Mesenchymal stem cell (in vitro differentiated cells and primary cell): Measurements from ENCODE around the gene ADIPOQ.

Source experiments
- DNase-seq: peaks from one replicate; pipeline ENCODE4 v3.0.0-alpha.2; 2013
- H2AFZ ChIP-seq: one replicate; pipeline ENCODE4 v1.6.1; 2013; ENCODE audit warnings: low read depth, mild to moderate bottlenecking, control low read depth, inconsistent platforms, low read length, moderate library complexity
- H2AK5ac ChIP-seq: 2 replicates; pipeline ENCODE4 v1.6.1; 2013; ENCODE audit warnings: low read length, moderate library complexity, mild to moderate bottlenecking, inconsistent platforms; ENCODE audit not compliant: severe bottlenecking
- H2BK120ac ChIP-seq: one replicate; pipeline ENCODE4 v1.6.1; 2013; ENCODE audit warnings: low read depth, mild to moderate bottlenecking, inconsistent platforms, low read length, moderate library complexity
- H2BK12ac ChIP-seq, 2 experiments: one replicate each; pipeline ENCODE4 v1.6.1; 2013; ENCODE audit warnings: inconsistent platforms in 2 of 2, low read length in 2 of 2, mild to moderate bottlenecking in 2 of 2, moderate library complexity in 2 of 2, control low read depth in 1 of 2
- H2BK15ac ChIP-seq: one replicate; pipeline ENCODE4 v1.6.1; 2013; ENCODE audit warnings: mild to moderate bottlenecking, low read depth, inconsistent platforms; ENCODE audit not compliant: poor library complexity, severe bottlenecking
- H2BK5ac ChIP-seq: 2 replicates; pipeline ENCODE4 v1.6.1; 2013; ENCODE audit warnings: low read depth, mild to moderate bottlenecking, low read length, control low read depth, inconsistent platforms; ENCODE audit not compliant: poor library complexity, severe bottlenecking
- H3K14ac ChIP-seq, 2 experiments: one replicate each; pipeline ENCODE4 v1.6.1; 2013; ENCODE audit warnings: inconsistent platforms in 2 of 2, low read length in 2 of 2, control low read depth in 1 of 2, mild to moderate bottlenecking in 1 of 2, moderate library complexity in 1 of 2
- H3K18ac ChIP-seq, 2 experiments: one replicate each; pipeline ENCODE4 v1.6.1; 2013; ENCODE audit warnings: inconsistent platforms in 2 of 2, low read length in 2 of 2, control low read depth in 1 of 2, low read depth in 1 of 2, mild to moderate bottlenecking in 1 of 2
- H3K23ac ChIP-seq, 2 experiments: one replicate each; pipeline ENCODE4 v1.6.1; 2013; ENCODE audit warnings: inconsistent platforms in 2 of 2, low read length in 2 of 2, mild to moderate bottlenecking in 2 of 2, moderate library complexity in 2 of 2, control low read depth in 1 of 2
- H3K27ac ChIP-seq: 2 replicates; pipeline ENCODE4 v1.5.1; 2013; ENCODE audit warnings: mild to moderate bottlenecking, moderate library complexity, low read length, control low read depth, inconsistent platforms; ENCODE audit not compliant: poor library complexity, severe bottlenecking
- H3K27me3 ChIP-seq, 2 experiments: 2 replicates each; pipeline versions ENCODE4 v1.6.1 to v1.7.0; 2013; ENCODE audit warnings: low read length in 2 of 2, mild to moderate bottlenecking in 2 of 2, moderate library complexity in 2 of 2, control low read depth in 1 of 2, inconsistent platforms in 1 of 2; ENCODE audit not compliant: control insufficient read depth in 1 of 2, insufficient read depth in 1 of 2
- H3K36me3 ChIP-seq, 2 experiments: 2 replicates each; pipeline versions ENCODE4 v1.6.1 to v1.7.0; 2013; ENCODE audit warnings: low read length in 2 of 2, control low read depth in 1 of 2, inconsistent platforms in 1 of 2, low read depth in 1 of 2, mild to moderate bottlenecking in 1 of 2; ENCODE audit not compliant: insufficient read depth in 2 of 2, control insufficient read depth in 1 of 2
- H3K4ac ChIP-seq, 2 experiments: one replicate each; pipeline ENCODE4 v1.6.1; 2013; ENCODE audit warnings: inconsistent platforms in 2 of 2, low read length in 2 of 2, mild to moderate bottlenecking in 2 of 2, moderate library complexity in 2 of 2, control low read depth in 1 of 2, low read depth in 1 of 2
- H3K4me1 ChIP-seq: 2 replicates; pipeline ENCODE4 v1.6.1; 2013; ENCODE audit warnings: low read depth, low read length, control low read depth; ENCODE audit not compliant: control insufficient read depth, insufficient read depth
- H3K4me2 ChIP-seq: 2 replicates; pipeline ENCODE4 v1.6.1; 2013; ENCODE audit warnings: low read length, mild to moderate bottlenecking, inconsistent platforms; ENCODE audit not compliant: poor library complexity, severe bottlenecking
- H3K4me3 ChIP-seq, 2 experiments: 2 replicates each; pipeline versions ENCODE4 v1.5.1 to v1.7.0; 2013; ENCODE audit warnings: low read length in 2 of 2, mild to moderate bottlenecking in 2 of 2, control low read depth in 1 of 2, low read depth in 1 of 2; ENCODE audit not compliant: insufficient read depth in 1 of 2
- H3K79me1 ChIP-seq: replicated peaks from 2 replicates; pipeline ENCODE4 v1.6.1; 2013; ENCODE audit warnings: mild to moderate bottlenecking, control low read depth, low read length, inconsistent platforms; ENCODE audit not compliant: poor library complexity, severe bottlenecking
- H3K9ac ChIP-seq: 2 replicates; pipeline ENCODE4 v1.7.0; 2013; ENCODE audit warnings: mild to moderate bottlenecking, low read length, moderate library complexity
- H3K9me3 ChIP-seq: 2 replicates; pipeline ENCODE4 v1.7.0; 2013; ENCODE audit warnings: mild to moderate bottlenecking, low read length; ENCODE audit not compliant: control insufficient read depth
- H4K8ac ChIP-seq: one replicate; pipeline ENCODE4 v1.6.1; 2013; ENCODE audit warnings: inconsistent platforms, mild to moderate bottlenecking, low read length, moderate library complexity
- H4K91ac ChIP-seq: one replicate; pipeline ENCODE4 v1.6.1; 2013; ENCODE audit warnings: mild to moderate bottlenecking, low read length, inconsistent platforms
- WGBS: methylation state at CpG from one replicate; pipeline ENCODE4 v1.1.7; 2013; ENCODE audit warnings: mixed read lengths; 5-methylcytosine and 5-hydroxymethylcytosine counted together

The ADIPOQ gene

DNA sequence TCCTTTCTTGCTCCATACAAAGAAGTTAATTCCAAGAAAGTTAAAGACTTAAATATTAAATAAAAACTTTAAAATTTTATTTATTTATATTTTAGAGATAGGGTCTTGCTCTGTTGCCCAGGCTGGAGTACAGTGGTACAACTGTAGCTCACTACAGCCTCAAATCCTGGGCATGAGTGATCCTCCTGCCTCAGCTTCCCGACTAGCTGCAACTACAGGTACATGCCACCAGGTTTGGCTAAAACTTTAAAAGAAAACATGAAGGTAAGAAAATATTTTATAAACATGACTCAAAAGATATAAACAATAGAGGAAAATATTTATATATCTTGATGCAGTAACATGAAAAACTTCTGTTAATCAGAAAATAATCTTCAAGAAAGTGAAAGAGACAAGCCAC is 33.2 kb downstream of the ADIPOQ start:
- Histone ChIP-seq H3K4me3 (no peak overlapping the region), H2BK120ac (no peak overlapping the region), H2AFZ (no peak overlapping the region), H3K9ac (no peak overlapping the region), H3K4me2 (no peak overlapping the region), H2BK15ac (no peak overlapping the region), H3K18ac (no peak overlapping the region), H4K8ac (no peak overlapping the region), H3K27ac (no peak overlapping the region), H3K79me1 (no peaks in the 10 kb centered on the region), H2BK12ac (no peak overlapping the region), H2BK5ac (no peak overlapping the region), H3K14ac (no peak overlapping the region), H4K91ac (no peak overlapping the region), H3K4me1 (no peaks in the 10 kb centered on the region), H3K27me3 (no peaks in the 10 kb centered on the region), H3K23ac (no peak overlapping the region), H3K9me3 (no peaks in the 10 kb centered on the region), H3K4ac (no peak overlapping the region), H3K36me3 (no peaks in the 10 kb centered on the region), H2AK5ac (no peak overlapping the region)
- WGBS, result no CpG with 5 or more reads among the region's 1 CpG
- no peak for DNase-seq

DNA sequence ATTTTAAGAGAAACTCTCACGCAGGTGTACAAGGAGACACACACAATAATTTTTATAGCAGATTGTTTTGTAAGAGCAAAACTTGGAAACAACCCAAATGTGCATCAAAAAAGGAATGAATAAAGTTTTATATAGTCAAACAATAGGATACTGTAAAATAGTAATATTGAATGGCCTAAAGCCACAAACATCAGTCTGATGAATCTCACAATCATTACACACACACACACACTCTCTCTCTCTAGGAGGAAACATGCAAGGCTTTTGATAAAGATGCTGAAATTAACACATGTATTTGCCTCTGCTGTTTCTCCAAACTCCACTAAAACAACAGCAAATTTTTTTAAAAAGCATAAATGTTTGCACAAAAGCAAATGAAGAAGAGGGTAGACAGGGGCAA is 37.3 kb downstream of the ADIPOQ start:
- Histone ChIP-seq H3K27ac (no peak overlapping the region), H3K4ac (no peak overlapping the region), H3K18ac (no peak overlapping the region), H3K9me3 (no peaks in the 10 kb centered on the region), H2AFZ (no peak overlapping the region), H2BK15ac (no peak overlapping the region), H4K8ac (no peak overlapping the region), H3K4me2 (no peak overlapping the region), H3K4me1 (peaks cover 3% of the 10 kb centered on the region), H2BK5ac (no peak overlapping the region), H3K79me1 (no peaks in the 10 kb centered on the region), H2AK5ac (no peak overlapping the region), H3K4me3 (no peak overlapping the region), H3K27me3 (no peaks in the 10 kb centered on the region), H3K23ac (no peak overlapping the region), H3K9ac (no peak overlapping the region), H3K14ac (no peak overlapping the region), H4K91ac (no peak overlapping the region), H3K36me3 (no peaks in the 10 kb centered on the region), H2BK12ac (no peak overlapping the region), H2BK120ac (no peak overlapping the region)
- WGBS, result no CpG with 5 or more reads among the region's 1 CpG
- DNase-seq, result no peak

DNA sequence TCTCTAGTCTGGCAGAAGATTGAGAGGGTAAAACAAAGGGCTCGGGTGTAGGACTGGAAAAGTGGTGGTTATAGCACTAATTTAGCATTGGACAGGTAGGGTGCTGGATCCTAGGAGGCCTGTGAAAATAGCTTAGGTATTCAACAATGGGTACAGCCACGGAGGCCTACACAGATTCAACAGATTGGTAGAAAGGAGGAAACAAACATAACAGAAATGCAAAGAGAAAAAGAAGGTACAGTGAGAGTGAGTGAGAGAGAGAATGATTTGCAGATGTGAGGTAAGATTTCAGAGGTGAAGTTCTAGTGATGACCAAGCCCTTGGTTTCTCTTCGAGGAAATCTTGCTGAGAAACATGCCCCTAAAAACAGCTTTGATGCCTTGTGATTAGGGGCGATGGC is 37.9 kb downstream of the ADIPOQ start:
- H3K27me3 ChIP-seq, result no peaks in the 10 kb centered on the region
- WGBS, result 71% methylated on average over 3 of the region's 4 CpGs
- H2BK15ac ChIP-seq, result no peak overlapping the region
- no peak overlapping the region for H3K27ac ChIP-seq
- H3K4me1 ChIP-seq, result peaks cover 3% of the 10 kb centered on the region
- no peak overlapping the region for H3K4me2 ChIP-seq
- no peak overlapping the region for H2AFZ ChIP-seq
- H4K91ac ChIP-seq, result no peak overlapping the region
- H3K4ac ChIP-seq, result no peak overlapping the region
- no peak overlapping the region for H4K8ac ChIP-seq
- no peaks in the 10 kb centered on the region for H3K36me3 ChIP-seq
- H2AK5ac ChIP-seq, result no peak overlapping the region
- H3K4me3 ChIP-seq, result no peak overlapping the region
- H3K79me1 ChIP-seq, result no peaks in the 10 kb centered on the region
- DNase-seq, result no peak
- H2BK12ac ChIP-seq, result no peak overlapping the region
- H3K9ac ChIP-seq, result no peak overlapping the region
- no peak overlapping the region for H2BK120ac ChIP-seq
- H3K23ac ChIP-seq, result no peak overlapping the region
- H3K9me3 ChIP-seq, result no peaks in the 10 kb centered on the region
- no peak overlapping the region for H3K14ac ChIP-seq
- no peak overlapping the region for H3K18ac ChIP-seq
- no peak overlapping the region for H2BK5ac ChIP-seq

DNA sequence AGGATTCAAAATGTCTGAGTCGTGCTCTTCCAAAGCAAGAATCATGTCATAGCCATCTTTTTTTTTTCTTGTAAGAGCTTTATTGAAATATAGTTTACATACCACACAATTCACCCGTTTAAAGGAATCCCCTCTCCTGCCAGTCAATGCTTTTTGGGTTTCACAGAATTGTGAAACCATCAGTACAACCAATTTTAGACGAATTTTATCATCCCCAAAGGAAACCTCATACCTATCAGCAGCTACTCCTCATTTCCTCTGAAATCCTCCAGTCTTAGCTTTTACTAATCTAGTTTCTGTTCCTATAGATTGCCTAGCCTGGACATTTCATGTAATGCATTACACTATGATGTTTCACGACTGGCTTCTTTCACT is 39.6 kb downstream of the ADIPOQ start:
- no peak overlapping the region for H3K27ac ChIP-seq
- DNase-seq, result no peak
- H3K9me3 ChIP-seq, result no peaks in the 10 kb centered on the region
- no peak overlapping the region for H2BK12ac ChIP-seq
- peaks cover 3% of the 10 kb centered on the region for H3K4me1 ChIP-seq
- no peaks in the 10 kb centered on the region for H3K36me3 ChIP-seq
- no peak overlapping the region for H3K9ac ChIP-seq
- H3K79me1 ChIP-seq, result no peaks in the 10 kb centered on the region
- no peak overlapping the region for H3K14ac ChIP-seq
- WGBS, result 46% methylated on average over 2 of the region's 4 CpGs
- no peak overlapping the region for H2BK5ac ChIP-seq
- H3K27me3 ChIP-seq, result peaks cover 0 to 12% of the 10 kb centered on the region in 2 experiments
- no peak overlapping the region for H2AK5ac ChIP-seq
- no peak overlapping the region for H3K4me2 ChIP-seq
- H3K23ac ChIP-seq, result no peak overlapping the region
- H2BK120ac ChIP-seq, result no peak overlapping the region
- H3K4me3 ChIP-seq, result no peak overlapping the region
- no peak overlapping the region for H3K18ac ChIP-seq
- H2AFZ ChIP-seq, result no peak overlapping the region
- H2BK15ac ChIP-seq, result no peak overlapping the region
- H4K8ac ChIP-seq, result no peak overlapping the region
- H3K4ac ChIP-seq, result no peak overlapping the region
- no peak overlapping the region for H4K91ac ChIP-seq
